Sigmoid colon (tissue), 4 donors: Measurements from ENCODE around the gene ZNF521.

Source experiments
- CTCF ChIP-seq, 4 experiments: fragments of 450-650 bp in 3 of 4; fragments of 200-600 bp in 1 of 4; IDR thresholded peaks; one replicate each; pipeline ENCODE4 v1.5.1; 2016 to 2019; ENCODE audit warnings: antibody characterized with exemption in 4 of 4, mild to moderate bottlenecking in 3 of 4, moderate library complexity in 2 of 4
- POLR2A ChIP-seq, 2 donors: fragments of 450-650 bp; IDR thresholded peaks; one replicate each; pipeline ENCODE4 v1.6.1; 2016; ENCODE audit warnings: antibody characterized with exemption in 2 of 2, mild to moderate bottlenecking in 2 of 2, moderate library complexity in 2 of 2
- POLR2AphosphoS5 ChIP-seq, 4 donors: sonication (generic); formaldehyde crosslinking; IDR thresholded peaks; one replicate each; pipeline ENCODE4 v1.6.1; 2017; ENCODE audit warnings: antibody characterized with exemption in 4 of 4

- no peak for TF ChIP-seq POLR2A (IDR thresholded peaks at IDR 0.05)
- TF ChIP-seq CTCF (IDR thresholded peaks at IDR 0.05): no peak
- no peak for TF ChIP-seq POLR2AphosphoS5 (IDR thresholded peaks at IDR 0.05)
Measured at GRCh38 chr18:25306671-25307070, 45.3 kb downstream of the ZNF521 start.
